IPS DF 6.9 (cell line): ENCODE measurements around the gene SLC35D2.

Source experiments
- DNase-seq: peaks from one replicate; pipeline ENCODE4 v3.0.0-alpha.2; 2013; ENCODE audit warnings: low read depth, low spot score
- H3K27ac ChIP-seq: one replicate; pipeline ENCODE4 v1.5.1; 2013; ENCODE audit warnings: low read length, control low read depth
- H3K27me3 ChIP-seq: 2 replicates; pipeline ENCODE4 v1.6.1; 2013; ENCODE audit warnings: mild to moderate bottlenecking, low read length; ENCODE audit not compliant: control insufficient read depth, insufficient read depth
- H3K36me3 ChIP-seq: 2 replicates; pipeline ENCODE4 v1.6.1; 2013; ENCODE audit warnings: low read length; ENCODE audit not compliant: control insufficient read depth, insufficient read depth
- H3K4me1 ChIP-seq: 2 replicates; pipeline ENCODE4 v1.6.1; 2013; ENCODE audit warnings: low read length; ENCODE audit not compliant: control insufficient read depth, insufficient read depth
- H3K4me3 ChIP-seq: 2 replicates; pipeline ENCODE4 v1.5.1; 2013; ENCODE audit warnings: mild to moderate bottlenecking, low read length
- H3K9me3 ChIP-seq: 2 replicates; pipeline ENCODE4 v1.6.1; 2013; ENCODE audit warnings: low read length, inconsistent platforms; ENCODE audit not compliant: control insufficient read depth, insufficient read depth
- WGBS: extraction: QIAGEN DNeasy Blood & Tissue Kit; methylation state at CpG from one replicate; pipeline ENCODE4 v1.1.7; 2013; ENCODE audit warnings: mixed read lengths, missing lambda C conversion rate; ENCODE audit not compliant: insufficient read length, insufficient coverage; 5-methylcytosine and 5-hydroxymethylcytosine counted together

SLC35D2 gene

GRCh38 chr9:96418083-96418919, 34.8 kb upstream of the SLC35D2 start, which contains the start of gene ZNF367:
Gene ZNF367, minus strand, starts transcription at chr9:96418370. Its CDS starts 338 bp downstream, at chr9:96418032.
- no peak within 1 kb of the TSS for H3K27ac ChIP-seq
- peaks cover 5% of the 10 kb centered on the region for H3K4me1 ChIP-seq
- peak within 1 kb of the TSS; percentile 83 for H3K4me3 ChIP-seq
- no CpG with 5 or more reads among the region's 100 CpGs for WGBS
- H3K36me3 ChIP-seq: no peaks in the 10 kb centered on the region
- H3K9me3 ChIP-seq: no peaks in the 10 kb centered on the region
- no peak for DNase-seq
- H3K27me3 ChIP-seq: no peaks in the 10 kb centered on the region

- Histone ChIP-seq H3K36me3 (no peaks in the 10 kb centered on the region), H3K27ac (no peak overlapping the region), H3K4me3 (peak overlapping the region; percentile 83), H3K27me3 (no peaks in the 10 kb centered on the region), H3K9me3 (no peaks in the 10 kb centered on the region), H3K4me1 (peaks cover 5% of the 10 kb centered on the region)
- no peak for DNase-seq
- no CpG with 5 or more reads among the region's 62 CpGs for WGBS
These were observed 34.2 kb upstream of the SLC35D2 start for GRCh38 chr9:96417661-96418082.

- Histone ChIP-seq H3K4me3 (peak overlapping the region; percentile 83), H3K27ac (no peak overlapping the region), H3K27me3 (no peaks in the 10 kb centered on the region), H3K9me3 (no peaks in the 10 kb centered on the region), H3K36me3 (no peaks in the 10 kb centered on the region), H3K4me1 (peaks cover 5% of the 10 kb centered on the region)
- no CpG with 5 or more reads among the region's 50 CpGs for WGBS
- DNase-seq: no peak
These were observed 33.6 kb upstream of the SLC35D2 start for GRCh38 chr9:96417051-96417586.

- Histone ChIP-seq H3K4me1 (peaks cover 2% of the 10 kb centered on the region; the same call in 1 of the 2 replicates), H3K27me3 (no peaks in the 10 kb centered on the region), H3K27ac (no peak overlapping the region), H3K4me3 (no peak overlapping the region), H3K36me3 (no peaks in the 10 kb centered on the region), H3K9me3 (no peaks in the 10 kb centered on the region)
- DNase-seq: no peak
- no CpG with 5 or more reads among the region's 7 CpGs for WGBS
These were observed 30.1 kb upstream of the SLC35D2 start for GRCh38 chr9:96413302-96414221.

- Histone ChIP-seq H3K9me3 (no peaks in the 10 kb centered on the region), H3K4me1 (peaks cover 2% of the 10 kb centered on the region; the same call in 1 of the 2 replicates), H3K27me3 (no peaks in the 10 kb centered on the region), H3K4me3 (no peak overlapping the region), H3K36me3 (no peaks in the 10 kb centered on the region), H3K27ac (no peak overlapping the region)
- 100% methylated on average over 2 of the region's 8 CpGs for WGBS
- no peak for DNase-seq
These were observed 28.8 kb upstream of the SLC35D2 start for GRCh38 chr9:96412174-96412913.

- H3K36me3 ChIP-seq: no peaks in the 10 kb centered on the region
- no peaks in the 10 kb centered on the region for H3K9me3 ChIP-seq
- peaks cover 2% of the 10 kb centered on the region; the same call in 1 of the 2 replicates for H3K4me1 ChIP-seq
- no peak for DNase-seq
- no peaks in the 10 kb centered on the region for H3K27me3 ChIP-seq
- WGBS: no CpG with 5 or more reads among the region's 5 CpGs
- no peak overlapping the region for H3K27ac ChIP-seq
- no peak overlapping the region for H3K4me3 ChIP-seq
These were observed 27.8 kb upstream of the SLC35D2 start for GRCh38 chr9:96411129-96411838.

GRCh38 chr9:96408409-96409280, 25.1 kb upstream of the SLC35D2 start:
- no peaks in the 10 kb centered on the region for H3K36me3 ChIP-seq
- no peak for DNase-seq
- no peaks in the 10 kb centered on the region for H3K27me3 ChIP-seq
- no peaks in the 10 kb centered on the region for H3K9me3 ChIP-seq
- H3K27ac ChIP-seq: no peak overlapping the region
- WGBS: no CpG with 5 or more reads among the region's 9 CpGs
- H3K4me1 ChIP-seq: peaks cover 2% of the 10 kb centered on the region; the same call in 1 of the 2 replicates
- H3K4me3 ChIP-seq: no peak overlapping the region

GRCh38 chr9:96400132-96400910, 16.8 kb upstream of the SLC35D2 start:
- Histone ChIP-seq H3K36me3 (no peaks in the 10 kb centered on the region), H3K4me1 (peaks cover 2% of the 10 kb centered on the region; the same call in 1 of the 2 replicates), H3K9me3 (no peaks in the 10 kb centered on the region), H3K27ac (no peak overlapping the region), H3K4me3 (no peak overlapping the region), H3K27me3 (no peaks in the 10 kb centered on the region)
- no peak for DNase-seq
